GM12878 (cell line): ENCODE measurements around the gene RESP18. TPM values are rescaled to one million over a fixed set of nuclear protein-coding genes. Genes with fewer than 3 reads are reported as not detected.
A peak's percentile ranks its signal among the peaks of the same experiment; 100 is the strongest.

Experiments
- ATAC-seq: fragments of 200-7000 bp; cut with Tn5 transposase; 3 replicates; pipeline ENCODE4 v1.9.1; 2020; ENCODE audit warnings: mild to moderate bottlenecking, moderate library complexity
- BruUV-seq: library from RNA; stranded (reverse); fragments of 400-500 nt; replicated peaks from 2 replicates; lab custom pipeline; 2021; lab: Mats Ljungman, UMichigan
- CTCF ChIA-PET: fragments of 300-600 bp; sonication (Branson Sonifier 250); formaldehyde crosslinking; extraction: SDS; loops from one replicate; lab custom pipeline; 2021; ENCODE audit warnings: inconsistent platforms; lab: Yijun Ruan, JAX
- POLR2A ChIA-PET: fragments of 350-600 bp; formaldehyde crosslinking; extraction: SDS; loops from one replicate; lab custom pipeline; 2021; ENCODE audit warnings: inconsistent platforms; lab: Charles Lee
- RAD21 ChIA-PET: fragments of 300-600 bp; sonication (Branson Sonifier 250); formaldehyde crosslinking; loops from one replicate; lab custom pipeline; 2023; ENCODE audit warnings: antibody characterized with exemption; ENCODE audit not compliant: unreplicated experiment; lab: Charles Lee
- SMC1A ChIA-PET: fragments of 300-600 bp; sonication (Branson Sonifier 250); formaldehyde crosslinking; loops from one replicate; lab custom pipeline; 2023; ENCODE audit not compliant: unreplicated experiment, uncharacterized antibody; lab: Charles Lee
- DNase-seq: peaks from one replicate; pipeline ENCODE4 v3.0.0-alpha.2; 2011; ENCODE audit warnings: low read depth, low spot score
- FAIRE-seq: peaks from 3 replicates; lab custom pipeline; 2011; peaks lifted over from hg19 to GRCh38; lab: Jason Lieb, UNC
- H2AFZ ChIP-seq: 2 replicates; pipeline ENCODE4 v1.6.0; 2011; ENCODE audit warnings: low read depth, low read length, control low read depth; ENCODE audit not compliant: control insufficient read depth
- H3K27ac ChIP-seq: 2 replicates; pipeline ENCODE4 v1.5.1; 2011; ENCODE audit warnings: control low read depth; ENCODE audit not compliant: control insufficient read depth, insufficient read depth
- H3K27me3 ChIP-seq, 2 experiments: replicated peaks in 1 of 2; 2 replicates each; pipeline versions ENCODE4 v1.6.0 to v1.6.1; 2011; ENCODE audit warnings: low read length in 1 of 2; ENCODE audit not compliant: control insufficient read depth in 2 of 2, insufficient read depth in 2 of 2
- H3K36me3 ChIP-seq, 2 experiments: 2 replicates each; pipeline ENCODE4 v1.5.1; 2011; ENCODE audit warnings: low read length in 1 of 2; ENCODE audit not compliant: control insufficient read depth in 2 of 2, insufficient read depth in 2 of 2
- H3K4me1 ChIP-seq: 2 replicates; pipeline ENCODE4 v1.6.1; 2011; ENCODE audit warnings: mild to moderate bottlenecking, low read length, moderate library complexity, mixed read lengths; ENCODE audit not compliant: control insufficient read depth, insufficient read depth
- H3K4me2 ChIP-seq: 2 replicates; pipeline ENCODE4 v1.6.0; 2011; ENCODE audit warnings: control low read depth; ENCODE audit not compliant: control insufficient read depth, insufficient read depth
- H3K4me3 ChIP-seq: fragments of 200-600 bp; sonication (generic); 2 replicates; pipeline ENCODE4 v1.5.1; 2016
- H3K79me2 ChIP-seq: 2 replicates; pipeline ENCODE4 v1.6.0; 2011; ENCODE audit warnings: low read length; ENCODE audit not compliant: control insufficient read depth, insufficient read depth
- H3K9ac ChIP-seq: 2 replicates; pipeline ENCODE4 v1.8.0; 2011; ENCODE audit warnings: low read length, control low read depth, mixed read lengths; ENCODE audit not compliant: control insufficient read depth, insufficient read depth
- H3K9me3 ChIP-seq: replicated peaks from 3 replicates; pipeline ENCODE4 v1.5.1; 2011; ENCODE audit warnings: mild to moderate bottlenecking, low read length; ENCODE audit not compliant: control insufficient read depth, insufficient read depth
- H4K20me1 ChIP-seq: 2 replicates; pipeline ENCODE4 v1.6.0; 2011; ENCODE audit not compliant: control insufficient read depth, insufficient read depth
- ATF2 ChIP-seq: IDR thresholded peaks from 2 replicates; pipeline ENCODE4 v1.6.1; 2012; ENCODE audit warnings: low read length, inconsistent platforms
- BCL11A ChIP-seq: IDR thresholded peaks from 2 replicates; pipeline ENCODE4 v1.6.1; 2011; ENCODE audit warnings: low read depth, low read length
- CREB1 ChIP-seq: IDR thresholded peaks from 2 replicates; pipeline ENCODE4 v1.6.1; 2012; ENCODE audit warnings: low read depth, mild to moderate bottlenecking, inconsistent platforms
- CREM ChIP-seq: IDR thresholded peaks from 2 replicates; pipeline ENCODE4 v1.6.1; 2014; ENCODE audit warnings: antibody characterized with exemption, low read depth
- DPF2 ChIP-seq: fragments of 450-650 bp; IDR thresholded peaks from 2 replicates; pipeline ENCODE4 v1.6.1; 2017; ENCODE audit warnings: mild to moderate bottlenecking
- EED ChIP-seq: sonication (generic); IDR thresholded peaks from 2 replicates; pipeline ENCODE4 v1.6.1; 2016; ENCODE audit warnings: antibody characterized with exemption, low read depth
- HSF1 ChIP-seq: fragments of 150-350 bp; IDR thresholded peaks from 2 replicates; pipeline ENCODE4 v1.6.1; 2014; ENCODE audit warnings: mild to moderate bottlenecking, low read depth, low read length
- IKZF1 ChIP-seq: fragments of 450-650 bp; conservative IDR thresholded peaks from 2 replicates; pipeline ENCODE4 v1.6.1; 2017; ENCODE audit warnings: antibody characterized with exemption, mild to moderate bottlenecking
- IKZF2 ChIP-seq, 2 experiments: fragments of 450-650 bp; IDR thresholded peaks; 2 replicates each; pipeline ENCODE4 v1.6.1; 2017; ENCODE audit warnings: mild to moderate bottlenecking in 2 of 2, moderate library complexity in 2 of 2
- IRF4 ChIP-seq: IDR thresholded peaks from 2 replicates; pipeline ENCODE4 v1.6.1; 2011; ENCODE audit warnings: low read depth, low read length
- JUNB ChIP-seq: IDR thresholded peaks from 2 replicates; pipeline ENCODE4 v1.6.1; 2016; ENCODE audit warnings: antibody characterized with exemption, mild to moderate bottlenecking
- JUND ChIP-seq: IDR thresholded peaks from 2 replicates; pipeline ENCODE4 v1.6.1; 2012; ENCODE audit warnings: low read depth, mild to moderate bottlenecking, low read length, improper control_type of control experiment, moderate library complexity
- KAT2A ChIP-seq: conservative IDR thresholded peaks from 2 replicates; pipeline ENCODE4 v1.6.1; 2011; ENCODE audit warnings: low read depth, low read length; ENCODE audit not compliant: control insufficient read depth
- MTA2 ChIP-seq: fragments of 450-650 bp; IDR thresholded peaks from 2 replicates; pipeline ENCODE4 v1.6.1; 2016; ENCODE audit warnings: low read depth, mild to moderate bottlenecking, moderate library complexity
- MYB ChIP-seq: fragments of 150-350 bp; IDR thresholded peaks from 2 replicates; pipeline ENCODE4 v1.6.1; 2014; ENCODE audit warnings: mild to moderate bottlenecking, low read depth, low read length, borderline replicate concordance
- NFIC ChIP-seq: IDR thresholded peaks from 2 replicates; pipeline ENCODE4 v1.6.1; 2012; ENCODE audit warnings: low read depth, mild to moderate bottlenecking, inconsistent platforms, low read length, moderate library complexity
- RCOR1 ChIP-seq: conservative IDR thresholded peaks from 2 replicates; pipeline ENCODE4 v1.6.1; 2012; ENCODE audit warnings: low read depth, low read length, improper control_type of control experiment
- RUNX3 ChIP-seq: IDR thresholded peaks from 2 replicates; pipeline ENCODE4 v1.6.1; 2012; ENCODE audit warnings: low read length, inconsistent platforms
- SPI1 ChIP-seq: IDR thresholded peaks from 2 replicates; pipeline ENCODE4 v1.6.1; 2011; ENCODE audit warnings: low read depth, mild to moderate bottlenecking, low read length, moderate library complexity, borderline replicate concordance; ENCODE audit not compliant: insufficient read depth
- SREBF1 ChIP-seq: IDR thresholded peaks from 2 replicates; pipeline ENCODE4 v1.6.1; 2012; ENCODE audit warnings: mild to moderate bottlenecking, low read length
- TCF12 ChIP-seq: IDR thresholded peaks from 2 replicates; pipeline ENCODE4 v1.6.1; 2011; ENCODE audit warnings: low read depth, mild to moderate bottlenecking, low read length
- YY1 ChIP-seq: IDR thresholded peaks from 2 replicates; pipeline ENCODE4 v1.6.1; 2011; ENCODE audit warnings: low read depth, mild to moderate bottlenecking, low read length
- ZNF24 ChIP-seq: fragments of 450-650 bp; IDR thresholded peaks from 2 replicates; pipeline ENCODE4 v1.6.1; 2017; ENCODE audit warnings: antibody characterized with exemption, mild to moderate bottlenecking
- WGBS: methylation state at CpG from one replicate; pipeline ENCODE4 v1.1.6; 2016; ENCODE audit warnings: low lambda C conversion rate; ENCODE audit not compliant: insufficient replicate concordance, insufficient coverage; ENCODE audit errors: missing lambda C conversion rate; 5-methylcytosine and 5-hydroxymethylcytosine counted together
- in situ Hi-C: fragments of 300-500 bp; cut with MboI; formaldehyde crosslinking; loops from 9 replicates; pipeline ENCODE4 v1.14.3; 2018; ENCODE audit warnings: mixed read lengths
- intact Hi-C: fragments of 100-400 bp; cut with micrococcal nuclease; formaldehyde crosslinking; loops from one replicate; pipeline ENCODE4 v1.14.2; 2022; ENCODE audit not compliant: unreplicated experiment
- polyA plus RNA-seq, 11 experiments: library from polyadenylated mRNA; depleted of rRNA in 4 of 11; unstranded in 6 of 11; stranded (reverse) in 5 of 11; fragments of >200 nt; fragmentation: Nextera tagmentation in 4 of 11; fragmentation: Illumina TruSeq in 1 of 11; extraction: Ambion mirVana in 4 of 11; extraction: Trizol in 1 of 11; gene quantifications; 1 replicate in 1 of 11; 2 replicates in 10 of 11; pipeline versions ENCODE4 v1.2.1 to v1.2.3, GENCODE V29; 2011 to 2016; ENCODE audit warnings: inconsistent platforms in 2 of 11, missing spikeins in 2 of 11, low read depth in 1 of 11
- total RNA-seq, 4 experiments: library from RNA; depleted of rRNA in 3 of 4; stranded (reverse); fragments of >200 nt in 3 of 4; fragmentation: Illumina TruSeq in 1 of 4; extraction: Trizol in 1 of 4; gene quantifications; 2 replicates each; pipeline versions ENCODE4 v1.2.1 to v1.2.3, GENCODE V29; 2013 to 2021

Gene RESP18
- total and polyA plus RNA-seq, 10 of the 15 experiments (the other 5 are each of a cell fraction or from before 2014, with no cell fraction given) = not detected

- TF ChIP-seq TCF12 = 0 out of 2 replicates have a peak, but pooled peaks have one; percentile 56
- peak; percentile 88 for TF ChIP-seq IRF4
- peak; percentile 80 for TF ChIP-seq JUNB
- TF ChIP-seq MTA2 = no peak
- TF ChIP-seq HSF1 = no peak
- TF ChIP-seq DPF2 = 0 out of 2 replicates have a peak, but pooled peaks have one; percentile 28
- TF ChIP-seq SPI1 = peak; percentile 59
- TF ChIP-seq CREB1 = 0 out of 2 replicates have a peak, but pooled peaks have one; percentile 17
- TF ChIP-seq ZNF24 = no peak
- 0 out of 2 replicates have a peak, but pooled peaks have one; percentile 39 for TF ChIP-seq BCL11A
- TF ChIP-seq IKZF2 (IDR thresholded peaks at IDR 0.05) = peak; percentile 26 to 49; a peak in 2 of 4 replicates
- TF ChIP-seq ATF2 = peak; percentile 30; the same call in 1 of the 2 replicates
- 0 out of 2 replicates have a peak, but pooled peaks have one; percentile 12 for TF ChIP-seq YY1
- TF ChIP-seq RCOR1 = no peak
- TF ChIP-seq RUNX3 = peak; percentile 51; the same call in 1 of the 2 replicates
- peak; percentile 40; the same call in 1 of the 2 replicates for TF ChIP-seq CREM
- no peak for TF ChIP-seq KAT2A
- no peak for TF ChIP-seq SREBF1
- no peak for TF ChIP-seq NFIC
- TF ChIP-seq EED = peak; percentile 86
- TF ChIP-seq JUND = peak; percentile 24; the same call in 1 of the 2 replicates
- no peak for TF ChIP-seq MYB
- peak; percentile 41; the same call in 1 of the 2 replicates for TF ChIP-seq IKZF1
- ATAC-seq (peak; percentile 87), DNase-seq (peak; percentile 34), FAIRE-seq (no peak)
- Histone ChIP-seq H3K27me3 (no peaks in the 10 kb centered on the region; a peak in 1 of 4 replicates), H3K4me1 (peaks cover 4% of the 10 kb centered on the region; the same call in 1 of the 2 replicates), H2AFZ (no peak overlapping the region), H4K20me1 (no peaks in the 10 kb centered on the region), H3K4me2 (no peak overlapping the region), H3K36me3 (no peaks in the 10 kb centered on the region), H3K9ac (no peak overlapping the region), H3K4me3 (no peak overlapping the region), H3K9me3 (no peaks in the 10 kb centered on the region), H3K27ac (no peak overlapping the region), H3K79me2 (no peaks in the 10 kb centered on the region)
- 35% methylated on average over 3 of the region's 3 CpGs for WGBS
- intact Hi-C loops (no loop called here), in situ Hi-C loops (no loop called here)
- CTCF ChIA-PET = interaction anchor here (1.3 to 3.2 kb wide), 2 partner anchors 10 to 27 kb away, joined by 5 to 18 read pairs; no protein-coding TSS in a partner anchor
- RAD21 ChIA-PET = no interaction called here
- POLR2A ChIA-PET = no interaction called here
- SMC1A ChIA-PET = no interaction called here
- BruUV-seq = no TSS peak
These were observed 30.1 kb upstream of the RESP18 start for GRCh38 chr2:219362524-219363164.
